Esophagus squamous epithelium (tissue), 4 donors: Measurements from ENCODE around the gene LCE3C.

Experiments
- POLR2A ChIP-seq, 4 donors: fragments of 450-650 bp; IDR thresholded peaks; one replicate each; pipeline ENCODE4 v1.6.1; 2017; ENCODE audit warnings: antibody characterized with exemption in 4 of 4, mild to moderate bottlenecking in 4 of 4, moderate library complexity in 3 of 4
- TF ChIP-seq, protein P1 (sequence below), 6 experiments: fragments of 450-650 bp in 4 of 6; fragments of 200-600 bp in 2 of 6; sonication (generic) in 2 of 6; IDR thresholded peaks; one replicate each; pipeline ENCODE4 v1.5.1; 2016 to 2019; ENCODE audit warnings: antibody characterized with exemption in 6 of 6, mild to moderate bottlenecking in 4 of 6, moderate library complexity in 4 of 6

GRCh38 chr1:152582647-152583046, 17.4 kb upstream of the LCE3C start:
- TF ChIP-seq, protein P1, sequence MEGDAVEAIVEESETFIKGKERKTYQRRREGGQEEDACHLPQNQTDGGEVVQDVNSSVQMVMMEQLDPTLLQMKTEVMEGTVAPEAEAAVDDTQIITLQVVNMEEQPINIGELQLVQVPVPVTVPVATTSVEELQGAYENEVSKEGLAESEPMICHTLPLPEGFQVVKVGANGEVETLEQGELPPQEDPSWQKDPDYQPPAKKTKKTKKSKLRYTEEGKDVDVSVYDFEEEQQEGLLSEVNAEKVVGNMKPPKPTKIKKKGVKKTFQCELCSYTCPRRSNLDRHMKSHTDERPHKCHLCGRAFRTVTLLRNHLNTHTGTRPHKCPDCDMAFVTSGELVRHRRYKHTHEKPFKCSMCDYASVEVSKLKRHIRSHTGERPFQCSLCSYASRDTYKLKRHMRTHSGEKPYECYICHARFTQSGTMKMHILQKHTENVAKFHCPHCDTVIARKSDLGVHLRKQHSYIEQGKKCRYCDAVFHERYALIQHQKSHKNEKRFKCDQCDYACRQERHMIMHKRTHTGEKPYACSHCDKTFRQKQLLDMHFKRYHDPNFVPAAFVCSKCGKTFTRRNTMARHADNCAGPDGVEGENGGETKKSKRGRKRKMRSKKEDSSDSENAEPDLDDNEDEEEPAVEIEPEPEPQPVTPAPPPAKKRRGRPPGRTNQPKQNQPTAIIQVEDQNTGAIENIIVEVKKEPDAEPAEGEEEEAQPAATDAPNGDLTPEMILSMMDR (IDR thresholded peaks at IDR 0.05): no peak
- no peak for TF ChIP-seq POLR2A (IDR thresholded peaks at IDR 0.05)
